Activated T-helper 17 cell treated with anti-CD3 and anti-CD28 coated beads, Interleukin-2, amount 50 U/mL, for 72 hours (primary cell): ENCODE results near the gene RDX. TPM values are rescaled to one million over a fixed set of nuclear protein-coding genes. Genes with fewer than 3 reads are reported as not detected.

ENCODE experiments used
- ATAC-seq: fragments of 150-1000 bp; cut with Tn5 transposase; replicated peaks from 2 replicates; pipeline ENCODE4 v1.10.0; 2021; ENCODE audit warnings: mild to moderate bottlenecking, moderate library complexity
- H3K27ac Mint-ChIP-seq: one replicate; pipeline ENCODE4 v1.8.0; 2022; ENCODE audit warnings: mixed read lengths
- H3K27me3 Mint-ChIP-seq: one replicate; pipeline ENCODE4 v1.8.0; 2022; ENCODE audit warnings: mixed read lengths
- H3K36me3 Mint-ChIP-seq: one replicate; pipeline ENCODE4 v1.8.0; 2022; ENCODE audit warnings: low read depth, mild to moderate bottlenecking, mixed read lengths
- H3K4me1 Mint-ChIP-seq: one replicate; pipeline ENCODE4 v1.8.0; 2022; ENCODE audit warnings: mixed read lengths
- H3K4me3 Mint-ChIP-seq: one replicate; pipeline ENCODE4 v1.8.0; 2022; ENCODE audit warnings: mild to moderate bottlenecking, mixed read lengths
- H3K9me3 Mint-ChIP-seq: one replicate; pipeline ENCODE4 v1.8.0; 2022; ENCODE audit warnings: mixed read lengths
- total RNA-seq, 2 donors: library from RNA; stranded (reverse); gene quantifications; one replicate each; pipeline ENCODE4 v1.2.3, GENCODE V29; 2022

The RDX gene
- total RNA-seq, 2 donors from 2014 or later = 83.2 to 95.6 TPM

GRCh38 chr11:110169738-110170137, 126.7 kb downstream of the RDX start:
- ATAC-seq = no peak
- Mint-ChIP-seq H3K4me1 (peaks cover 5% of the 10 kb centered on the region), H3K27me3 (peaks cover 14% of the 10 kb centered on the region), H3K27ac (no peak overlapping the region), H3K9me3 (no peaks in the 10 kb centered on the region), H3K4me3 (no peak overlapping the region), H3K36me3 (no peaks in the 10 kb centered on the region)

GRCh38 chr11:110168033-110168803, 128.2 kb downstream of the RDX start:
- ATAC-seq = no peak
- no peak overlapping the region for H3K27ac Mint-ChIP-seq
- no peaks in the 10 kb centered on the region for H3K9me3 Mint-ChIP-seq
- H3K4me3 Mint-ChIP-seq = no peak overlapping the region
- no peaks in the 10 kb centered on the region for H3K4me1 Mint-ChIP-seq
- H3K27me3 Mint-ChIP-seq = peaks cover 11% of the 10 kb centered on the region
- no peaks in the 10 kb centered on the region for H3K36me3 Mint-ChIP-seq

DNA sequence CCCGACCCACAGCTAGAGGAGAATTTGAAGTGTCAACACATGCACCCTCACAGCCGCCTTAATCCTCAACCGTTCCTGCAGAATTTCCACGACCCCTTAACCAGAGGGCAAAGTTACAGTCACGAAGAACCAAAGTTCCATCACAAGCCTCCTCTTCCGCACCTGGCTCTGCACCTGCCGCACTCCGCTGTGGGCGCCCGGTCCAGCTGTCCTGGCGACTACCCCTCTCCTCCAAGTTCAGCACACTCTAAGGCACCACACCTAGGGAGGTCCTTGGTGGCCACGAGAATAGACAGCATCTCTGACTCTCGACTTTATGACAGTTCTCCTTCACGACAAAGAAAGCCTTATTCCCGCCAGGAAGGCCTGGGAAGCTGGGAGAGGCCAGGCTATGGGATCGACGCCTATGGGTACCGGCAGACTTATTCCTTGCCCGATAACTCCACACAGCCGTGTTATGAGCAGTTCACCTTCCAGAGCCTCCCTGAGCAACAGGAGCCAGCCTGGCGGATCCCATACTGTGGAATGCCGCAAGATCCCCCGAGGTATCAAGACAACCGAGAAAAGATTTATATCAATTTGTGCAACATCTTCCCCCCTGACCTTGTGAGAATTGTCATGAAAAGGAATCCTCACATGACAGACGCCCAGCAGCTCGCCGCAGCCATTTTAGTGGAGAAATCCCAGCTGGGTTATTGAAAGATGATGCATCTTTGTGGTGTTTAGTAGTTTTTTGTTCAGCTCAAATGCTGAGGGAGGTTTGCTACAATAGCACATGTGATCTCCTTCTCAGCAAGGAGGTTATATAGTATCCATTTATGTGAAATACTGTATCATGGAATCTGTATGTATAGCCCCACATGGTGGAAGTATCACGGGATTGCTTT, 131.1 kb downstream of the RDX start:
- H3K36me3 Mint-ChIP-seq = no peaks in the 10 kb centered on the region
- peaks cover 6% of the 10 kb centered on the region for H3K27me3 Mint-ChIP-seq
- H3K4me1 Mint-ChIP-seq = no peaks in the 10 kb centered on the region
- no peaks in the 10 kb centered on the region for H3K9me3 Mint-ChIP-seq
- ATAC-seq = peak; percentile 19
- H3K27ac Mint-ChIP-seq = no peak overlapping the region
- no peak overlapping the region for H3K4me3 Mint-ChIP-seq

DNA sequence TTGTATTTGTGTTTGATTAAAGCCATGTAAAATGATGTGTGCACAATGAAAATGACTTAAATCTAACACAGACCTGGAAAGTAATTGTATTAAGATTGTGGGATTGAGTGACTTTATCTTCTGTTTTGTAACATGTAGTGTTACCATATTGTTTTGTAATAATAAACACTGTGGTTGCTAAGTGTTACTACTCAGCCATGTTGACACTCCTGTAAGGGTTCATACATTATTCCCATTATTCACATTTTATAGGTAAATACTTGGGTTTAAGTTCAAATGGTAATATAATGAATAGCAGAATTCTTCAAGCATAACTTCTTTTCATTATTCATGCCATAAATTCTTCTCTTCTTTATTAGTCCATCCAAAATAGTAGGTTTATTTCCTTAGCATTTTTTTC, 134.2 kb downstream of the RDX start:
- H3K36me3 Mint-ChIP-seq = no peaks in the 10 kb centered on the region
- H3K4me3 Mint-ChIP-seq = no peak overlapping the region
- H3K4me1 Mint-ChIP-seq = no peaks in the 10 kb centered on the region
- no peak overlapping the region for H3K27ac Mint-ChIP-seq
- no peak for ATAC-seq
- H3K27me3 Mint-ChIP-seq = peaks cover 11% of the 10 kb centered on the region
- no peaks in the 10 kb centered on the region for H3K9me3 Mint-ChIP-seq

- Mint-ChIP-seq H3K27me3 (peaks cover 11% of the 10 kb centered on the region), H3K4me1 (no peaks in the 10 kb centered on the region), H3K4me3 (no peak overlapping the region), H3K9me3 (no peaks in the 10 kb centered on the region), H3K27ac (no peak overlapping the region), H3K36me3 (no peaks in the 10 kb centered on the region)
- no peak for ATAC-seq
Measured at GRCh38 chr11:110161061-110161460, 135.4 kb downstream of the RDX start.

DNA sequence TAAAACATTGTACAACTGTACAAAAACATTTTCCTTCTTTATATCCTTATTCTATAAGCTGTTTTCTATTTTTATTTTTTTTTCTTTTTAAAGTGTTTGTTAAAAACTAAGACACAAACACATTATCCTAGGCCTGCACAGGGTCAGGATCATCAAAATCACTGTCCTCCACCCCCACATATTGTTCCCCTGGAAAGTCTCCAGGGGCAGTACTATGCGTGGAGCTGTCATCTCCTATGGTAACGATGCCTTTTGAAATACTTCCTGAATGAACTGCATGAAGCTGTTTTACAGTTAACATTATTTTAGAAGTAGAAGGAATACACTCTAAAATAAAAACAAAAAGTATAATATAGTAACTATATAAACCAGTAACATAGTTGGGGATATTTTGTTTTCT, 136.0 kb downstream of the RDX start:
- no peak for ATAC-seq

GRCh38 chr11:110160016-110160415, 136.4 kb downstream of the RDX start:
- Mint-ChIP-seq H3K9me3 (no peaks in the 10 kb centered on the region), H3K36me3 (no peaks in the 10 kb centered on the region), H3K4me3 (no peak overlapping the region), H3K27ac (no peak overlapping the region), H3K4me1 (no peaks in the 10 kb centered on the region), H3K27me3 (peaks cover 11% of the 10 kb centered on the region)
- no peak for ATAC-seq

More for the DNA sequence above, 136.0 kb downstream of the RDX start:
- Mint-ChIP-seq H3K4me1 (no peaks in the 10 kb centered on the region), H3K4me3 (no peak overlapping the region), H3K9me3 (no peaks in the 10 kb centered on the region), H3K27me3 (peaks cover 11% of the 10 kb centered on the region), H3K36me3 (no peaks in the 10 kb centered on the region), H3K27ac (no peak overlapping the region)

DNA sequence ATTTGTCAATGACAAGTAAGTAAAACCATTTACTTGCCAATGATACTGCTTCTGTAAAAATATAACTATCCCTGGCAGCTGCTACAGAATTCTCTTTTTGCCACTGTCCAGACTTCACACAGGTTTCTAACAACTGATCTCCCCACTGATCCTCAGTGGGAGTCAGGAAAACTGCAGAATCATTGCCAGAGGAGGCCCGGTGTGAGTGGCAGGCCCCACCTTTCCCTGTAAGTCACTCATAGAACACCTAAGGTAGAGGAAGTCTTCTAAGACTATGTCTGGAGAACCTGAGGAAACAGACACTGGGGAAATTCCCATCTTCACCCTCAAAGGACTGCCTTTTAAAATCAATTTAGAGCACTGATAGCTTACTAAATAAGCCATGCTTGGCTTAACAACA, 136.9 kb downstream of the RDX start:
- Mint-ChIP-seq H3K27me3 (peaks cover 9% of the 10 kb centered on the region), H3K36me3 (no peaks in the 10 kb centered on the region), H3K4me1 (no peaks in the 10 kb centered on the region), H3K4me3 (no peak overlapping the region), H3K9me3 (no peaks in the 10 kb centered on the region), H3K27ac (no peak overlapping the region)
- ATAC-seq = no peak

DNA sequence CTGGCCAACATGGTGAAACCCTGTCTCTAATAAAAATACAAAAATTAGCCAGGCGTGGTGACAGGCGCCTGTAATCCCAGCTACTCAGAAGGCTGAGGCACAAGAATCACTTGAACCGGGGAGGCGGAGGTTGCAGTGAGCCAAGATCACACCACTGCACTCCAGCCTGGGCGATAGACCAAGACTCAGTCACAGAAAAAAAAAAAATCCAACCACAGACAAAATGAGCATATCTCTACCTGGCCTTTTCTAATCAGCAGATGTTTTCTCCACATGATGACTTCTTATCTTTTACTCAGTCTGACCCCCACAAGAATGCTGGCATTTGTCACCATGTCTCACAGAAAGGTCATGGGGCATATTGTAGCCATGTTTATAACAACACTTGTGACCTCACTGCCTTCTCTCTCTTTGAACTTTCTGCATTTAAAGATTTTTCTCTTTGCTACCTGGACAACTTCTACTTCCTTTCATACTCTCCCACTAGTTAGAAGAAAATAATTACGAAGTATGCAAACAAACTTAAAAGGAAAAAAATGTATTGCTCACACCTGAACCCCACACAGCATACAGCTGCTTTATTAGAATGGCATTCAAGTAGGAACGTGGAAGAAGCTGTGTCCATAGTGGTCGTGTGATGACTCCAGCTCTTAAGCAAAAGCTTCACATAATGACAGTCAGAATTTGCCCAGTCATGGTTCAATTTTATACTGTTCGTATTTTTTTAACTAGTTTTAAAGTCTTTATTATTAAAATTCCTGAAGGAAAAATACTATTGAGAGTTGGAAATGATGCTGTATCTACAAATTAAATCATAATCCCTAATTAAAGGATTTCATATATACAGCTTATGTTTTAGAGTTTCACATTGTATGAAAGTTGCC, 137.9 kb downstream of the RDX start:
- no peak overlapping the region for H3K4me3 Mint-ChIP-seq
- H3K27me3 Mint-ChIP-seq = peaks cover 9% of the 10 kb centered on the region
- no peaks in the 10 kb centered on the region for H3K4me1 Mint-ChIP-seq
- no peaks in the 10 kb centered on the region for H3K36me3 Mint-ChIP-seq
- no peak overlapping the region for H3K27ac Mint-ChIP-seq
- ATAC-seq = no peak
- no peaks in the 10 kb centered on the region for H3K9me3 Mint-ChIP-seq

- no peaks in the 10 kb centered on the region for H3K36me3 Mint-ChIP-seq
- H3K27me3 Mint-ChIP-seq = peaks cover 5% of the 10 kb centered on the region
- no peak overlapping the region for H3K4me3 Mint-ChIP-seq
- no peak overlapping the region for H3K27ac Mint-ChIP-seq
- H3K4me1 Mint-ChIP-seq = no peaks in the 10 kb centered on the region
- peak; percentile 44 for ATAC-seq
- no peaks in the 10 kb centered on the region for H3K9me3 Mint-ChIP-seq
Measured at GRCh38 chr11:110156503-110156902, 139.9 kb downstream of the RDX start.

- Mint-ChIP-seq H3K27me3 (peaks cover 8% of the 10 kb centered on the region), H3K4me3 (no peak overlapping the region), H3K9me3 (no peaks in the 10 kb centered on the region), H3K36me3 (no peaks in the 10 kb centered on the region), H3K27ac (no peak overlapping the region), H3K4me1 (no peaks in the 10 kb centered on the region)
- no peak for ATAC-seq
Measured at GRCh38 chr11:110153474-110153873, 142.9 kb downstream of the RDX start.

DNA sequence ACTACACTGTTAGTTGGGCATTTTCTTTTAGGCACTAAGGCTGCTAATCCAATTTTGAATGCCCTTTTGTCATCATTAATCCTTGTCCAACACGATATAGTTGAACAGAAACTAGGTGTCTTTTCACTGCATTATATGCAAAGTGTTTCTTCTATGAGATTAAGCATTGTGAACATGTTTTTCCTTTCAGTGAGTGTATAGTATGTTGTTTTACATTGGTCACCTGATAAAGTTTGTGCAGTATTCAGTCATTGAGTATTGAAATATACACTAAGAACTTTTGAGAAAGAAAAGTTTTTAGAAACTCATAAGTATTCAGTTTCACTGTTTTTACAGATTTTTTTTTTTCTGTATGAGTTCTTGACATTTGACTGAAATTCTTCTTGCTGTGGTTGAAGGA, 144.2 kb downstream of the RDX start:
- Mint-ChIP-seq H3K4me3 (no peak overlapping the region), H3K4me1 (no peaks in the 10 kb centered on the region), H3K36me3 (no peaks in the 10 kb centered on the region), H3K27me3 (peaks cover 3% of the 10 kb centered on the region), H3K9me3 (no peaks in the 10 kb centered on the region), H3K27ac (no peak overlapping the region)
- ATAC-seq = peak; percentile 30

GRCh38 chr11:110148775-110149744, 147.4 kb downstream of the RDX start:
- no peaks in the 10 kb centered on the region for H3K4me1 Mint-ChIP-seq
- no peak overlapping the region for H3K27ac Mint-ChIP-seq
- ATAC-seq = peak; percentile 90
- no peaks in the 10 kb centered on the region for H3K36me3 Mint-ChIP-seq
- H3K4me3 Mint-ChIP-seq = no peak overlapping the region
- peaks cover 15% of the 10 kb centered on the region for H3K27me3 Mint-ChIP-seq
- peaks cover 3% of the 10 kb centered on the region for H3K9me3 Mint-ChIP-seq
